HG03280 (cell line): ENCODE results near the gene ZNF398.

ENCODE experiments used
- ATAC-seq: cut with Tn5 transposase; IDR thresholded peaks from one replicate; pipeline ENCODE4 v1.9.1; 2021; ENCODE audit warnings: mild to moderate bottlenecking, moderate library complexity; ENCODE audit not compliant: unreplicated experiment

Gene ZNF398

DNA sequence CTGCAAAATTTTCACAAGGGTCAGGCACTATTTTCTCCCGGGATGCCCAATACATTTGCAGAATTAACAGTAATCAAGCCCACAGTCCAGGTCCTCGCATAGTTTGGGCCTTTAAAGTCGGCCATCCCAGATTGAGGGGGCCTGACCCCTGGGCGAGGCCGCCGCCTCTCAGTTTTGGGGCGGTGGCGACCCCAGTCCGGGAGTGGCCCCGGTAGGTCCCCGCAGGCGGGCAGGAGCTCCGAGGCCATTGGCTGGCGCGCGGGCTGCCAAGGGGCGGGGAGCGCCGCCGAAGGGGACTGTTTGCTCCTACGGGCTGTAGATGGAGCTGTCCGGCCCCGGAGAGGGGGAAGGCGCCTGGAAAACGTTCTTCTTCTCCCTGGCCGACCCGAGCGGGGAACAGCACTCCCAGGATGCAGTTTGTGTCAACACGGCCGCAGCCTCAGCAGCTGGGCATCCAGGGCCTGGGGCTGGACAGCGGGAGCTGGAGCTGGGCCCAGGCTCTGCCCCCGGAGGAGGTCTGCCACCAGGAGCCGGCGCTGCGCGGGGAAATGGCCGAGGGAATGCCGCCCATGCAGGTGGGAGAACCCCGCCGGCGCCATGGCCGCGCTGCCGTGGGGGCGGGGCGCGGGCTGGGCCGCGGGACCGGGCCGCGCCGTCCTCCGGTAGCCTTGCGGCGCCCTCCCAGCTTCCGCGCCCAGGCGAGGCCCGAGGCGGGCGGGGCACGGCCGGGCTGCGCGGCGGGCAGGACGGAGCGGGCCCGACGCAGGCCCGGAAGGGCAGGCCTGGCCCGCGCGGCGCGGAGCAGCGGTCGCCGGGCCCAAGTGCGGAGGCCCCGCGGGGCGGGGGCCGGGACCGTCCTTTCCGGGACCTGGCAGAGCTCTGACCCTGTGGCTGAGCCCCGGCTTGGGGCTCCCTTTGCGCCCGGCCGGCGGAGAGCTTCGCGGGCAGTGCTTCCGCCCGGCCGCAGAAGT is 48.2 kb downstream of the ZNF398 start, which contains the start of gene ZNF282:
Gene ZNF282, plus strand, starts transcription at position 367 of the 971 bp plus-strand sequence. Its CDS starts 44 bp downstream, at position 411.
- ATAC-seq: peak; percentile 86

DNA sequence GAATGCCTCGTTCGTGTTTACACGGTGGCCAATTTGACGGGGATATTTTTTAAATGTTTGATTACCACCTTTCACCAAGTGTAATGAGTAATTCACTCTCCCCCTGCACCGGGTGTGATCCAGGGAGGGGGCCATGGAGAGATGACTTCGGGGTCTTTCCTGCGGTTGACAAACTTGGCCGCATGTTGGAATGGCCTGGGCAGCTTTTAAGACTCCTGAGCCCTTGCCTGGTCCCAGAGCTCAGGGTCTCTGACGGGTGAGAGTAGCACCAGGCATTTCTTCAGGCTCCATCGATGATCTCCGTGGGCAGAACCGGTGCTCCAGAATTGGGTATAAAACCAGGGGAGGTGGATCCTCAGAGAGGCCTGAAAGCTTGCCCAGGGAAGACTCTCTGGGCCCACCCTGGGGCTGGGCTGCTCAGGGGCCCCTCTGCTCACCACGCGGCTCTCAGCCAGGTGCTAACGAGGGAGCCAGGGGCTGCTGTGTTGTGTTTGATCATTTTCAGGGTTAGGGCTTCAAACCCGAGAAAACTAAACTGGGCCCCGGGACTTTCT is 49.0 kb downstream of the ZNF398 start:
- ATAC-seq: no peak

DNA sequence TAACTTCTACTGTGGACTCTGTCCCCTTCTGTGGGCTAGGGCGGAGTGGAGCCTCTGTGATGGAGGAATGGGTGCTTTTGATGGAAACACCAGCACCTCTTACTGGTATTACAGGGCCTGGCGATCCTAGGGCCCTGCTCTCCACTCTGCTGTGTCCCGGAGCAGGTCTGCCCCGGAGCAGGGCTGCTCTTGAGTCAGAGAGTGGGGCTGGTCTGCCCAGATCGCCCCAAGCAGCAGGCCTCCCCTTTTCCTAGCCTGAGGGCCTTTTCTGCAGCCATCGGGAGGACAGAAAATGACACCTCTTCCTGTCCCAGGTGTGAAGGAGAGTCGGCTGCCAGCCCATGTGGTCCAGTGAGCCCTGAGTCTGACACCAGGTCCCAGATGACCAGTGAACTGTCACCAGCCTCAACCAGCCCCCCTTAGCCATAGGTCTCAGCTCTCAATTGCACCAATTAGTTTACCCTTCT is 49.5 kb downstream of the ZNF398 start:
- ATAC-seq: no peak

DNA sequence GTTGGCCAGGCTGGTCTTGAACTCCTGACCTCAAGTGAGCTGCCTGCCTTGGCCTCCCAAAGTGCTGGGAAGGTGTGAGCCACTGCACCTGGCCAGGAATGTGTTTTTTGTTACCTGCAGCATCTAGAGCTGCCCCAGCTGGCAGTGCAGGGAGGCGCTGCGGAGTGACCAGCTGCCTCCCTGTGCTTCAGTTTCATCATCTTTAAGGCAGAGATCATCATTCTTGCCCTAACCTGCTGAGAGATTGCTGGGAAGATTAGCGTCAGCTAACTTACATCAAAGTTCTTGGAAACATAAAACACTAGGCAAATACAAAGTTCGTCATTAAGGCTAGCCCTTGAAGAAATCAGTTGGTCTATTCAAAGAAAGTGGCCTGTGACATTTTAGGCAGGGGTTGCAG is 50.4 kb downstream of the ZNF398 start:
- no peak for ATAC-seq

DNA sequence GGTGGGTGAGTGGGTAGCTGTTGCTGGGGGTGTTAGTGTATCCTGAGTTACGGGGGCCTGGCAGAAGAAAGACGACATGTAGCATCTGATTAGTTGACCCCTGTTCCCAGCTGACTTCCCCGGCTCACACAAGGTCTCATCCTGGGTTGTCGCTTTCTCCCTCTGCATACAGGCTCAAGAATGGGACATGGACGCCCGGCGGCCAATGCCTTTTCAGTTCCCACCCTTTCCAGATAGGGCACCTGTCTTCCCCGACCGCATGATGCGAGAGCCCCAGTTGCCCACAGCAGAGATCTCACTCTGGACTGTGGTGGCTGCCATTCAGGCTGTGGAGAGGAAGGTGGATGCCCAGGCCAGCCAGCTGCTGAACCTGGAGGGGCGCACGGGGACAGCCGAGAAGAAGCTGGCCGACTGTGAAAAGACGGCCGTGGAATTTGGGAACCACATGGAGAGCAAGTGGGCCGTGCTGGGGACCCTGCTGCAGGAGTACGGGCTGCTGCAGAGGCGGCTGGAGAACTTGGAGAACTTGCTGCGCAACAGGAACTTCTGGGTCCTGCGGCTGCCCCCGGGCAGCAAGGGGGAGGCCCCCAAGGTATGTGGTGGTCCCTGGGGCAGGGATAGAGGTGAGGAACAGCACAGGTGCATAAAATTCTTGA is 51.0 kb downstream of the ZNF398 start:
- ATAC-seq: no peak

DNA sequence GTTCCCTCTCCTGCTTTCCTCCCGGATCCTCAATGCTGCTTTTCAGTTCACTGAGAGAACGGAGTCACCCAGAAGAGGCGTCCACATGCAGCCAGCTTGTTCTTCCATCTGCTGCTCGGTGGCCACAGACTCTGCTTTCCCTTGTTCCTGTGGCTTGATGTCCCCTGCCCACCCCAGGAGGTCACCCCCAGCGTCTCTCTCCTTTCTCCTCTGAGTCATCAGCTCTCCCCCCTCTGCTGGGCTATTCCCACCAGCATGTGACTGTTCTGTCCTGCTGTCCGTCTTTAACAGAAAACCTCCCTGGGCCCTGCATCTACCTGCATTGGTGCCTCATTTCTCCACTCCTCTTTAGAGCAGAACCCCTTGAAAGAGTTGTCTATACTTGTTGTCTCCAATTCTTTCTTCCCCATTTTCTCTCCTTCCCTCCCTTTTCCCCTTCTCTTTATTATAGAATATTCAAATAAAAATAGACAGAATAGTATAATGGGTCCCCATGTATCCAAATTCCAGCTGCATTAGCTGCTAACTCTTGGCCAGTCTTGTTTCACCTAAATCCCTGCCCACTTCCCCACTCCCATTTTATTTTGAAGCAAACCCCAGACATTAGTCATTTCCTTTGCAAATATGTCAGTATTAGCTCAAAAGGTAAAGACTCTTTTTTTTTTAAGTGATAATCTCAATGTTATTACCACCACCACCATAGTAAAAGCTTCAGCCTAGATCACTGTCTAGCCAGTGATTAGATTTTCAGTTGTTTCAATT is 52.2 kb downstream of the ZNF398 start:
- ATAC-seq: no peak

DNA sequence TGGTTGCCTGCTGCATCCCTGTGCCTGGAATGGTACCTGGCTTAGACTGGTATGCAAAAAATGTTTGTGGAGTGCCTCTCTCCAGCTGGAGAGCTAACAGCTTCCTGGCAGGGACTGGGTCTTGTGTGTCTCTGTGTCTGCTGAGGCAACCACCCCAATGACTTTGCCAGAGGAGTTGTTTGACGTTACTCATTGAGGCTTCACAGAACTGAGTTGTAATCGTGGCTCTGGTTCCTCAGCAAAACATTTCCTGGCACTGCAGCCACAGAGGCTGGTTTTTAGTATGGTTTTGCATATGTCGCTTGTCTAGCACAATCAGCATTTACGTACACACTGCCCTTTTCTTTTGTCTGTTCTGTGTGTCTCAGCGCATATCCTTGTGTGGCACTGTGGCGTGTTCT is 55.6 kb downstream of the ZNF398 start:
- no peak for ATAC-seq

DNA sequence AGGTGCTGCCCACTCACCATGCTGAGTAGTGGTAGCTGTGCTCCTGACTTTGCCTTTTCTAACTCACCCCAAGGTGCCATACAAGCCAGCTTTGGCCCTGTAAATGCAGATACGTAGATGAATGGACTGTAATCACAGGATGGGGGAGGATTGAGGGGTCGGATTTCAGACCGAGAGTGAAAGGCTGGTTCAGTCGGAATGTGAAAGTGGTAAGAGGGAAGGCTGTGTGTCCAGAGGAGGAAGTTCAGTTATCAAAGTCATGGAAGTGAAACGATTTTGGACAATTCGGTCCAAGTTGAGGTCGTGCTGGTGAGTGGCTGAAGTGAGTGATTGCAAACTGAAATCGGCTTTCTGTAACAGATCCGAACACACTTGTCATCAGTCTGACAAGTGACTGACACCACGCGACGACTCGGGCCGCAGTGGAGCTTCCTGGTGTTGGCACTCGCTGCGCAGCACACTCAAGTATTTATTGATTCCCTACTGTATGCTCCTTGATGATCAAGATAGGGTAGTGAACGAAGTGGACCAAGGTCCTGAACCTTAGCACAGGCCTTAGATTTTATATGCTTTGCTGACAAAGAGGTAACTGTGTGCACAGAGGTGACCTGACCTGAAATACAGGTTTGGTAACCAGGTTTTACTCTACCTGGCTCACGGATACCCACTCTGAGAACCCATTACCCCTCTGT is 58.6 kb downstream of the ZNF398 start:
- no peak for ATAC-seq

DNA sequence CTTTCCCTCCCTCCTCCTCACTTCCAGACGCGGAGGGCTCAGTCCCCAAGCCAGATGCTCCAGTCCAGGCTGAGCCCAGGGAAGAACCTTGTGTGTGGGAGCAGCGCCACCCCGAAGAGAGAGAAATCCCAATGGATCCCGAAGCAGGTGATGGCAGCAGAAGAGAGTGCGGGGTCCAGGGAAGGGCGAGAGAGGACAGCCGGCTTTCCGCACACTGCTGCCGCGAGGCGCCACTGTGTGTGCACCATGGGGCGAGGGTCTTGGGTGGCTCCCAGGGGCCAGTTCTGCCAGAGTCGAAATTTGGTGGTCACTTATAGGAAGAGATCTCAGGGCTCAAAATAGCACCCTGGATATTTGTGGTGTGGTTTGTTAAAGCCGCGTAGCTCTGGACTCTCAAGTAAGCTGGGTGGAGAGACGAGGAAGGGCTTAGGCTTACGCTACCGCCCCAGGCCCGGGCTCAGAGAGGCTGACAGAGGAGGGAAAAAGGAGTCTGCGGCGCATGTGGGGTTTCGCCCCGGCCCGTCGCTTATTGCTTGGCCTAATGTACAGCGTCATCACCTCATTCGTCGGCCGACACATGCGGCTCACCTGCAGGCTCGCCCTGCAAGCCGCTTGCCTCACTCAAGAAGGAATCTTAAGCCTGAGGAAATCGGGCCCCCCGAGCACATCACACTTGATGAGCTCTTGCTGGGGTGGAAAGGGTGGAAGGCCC is 60.2 kb downstream of the ZNF398 start:
- no peak for ATAC-seq

DNA sequence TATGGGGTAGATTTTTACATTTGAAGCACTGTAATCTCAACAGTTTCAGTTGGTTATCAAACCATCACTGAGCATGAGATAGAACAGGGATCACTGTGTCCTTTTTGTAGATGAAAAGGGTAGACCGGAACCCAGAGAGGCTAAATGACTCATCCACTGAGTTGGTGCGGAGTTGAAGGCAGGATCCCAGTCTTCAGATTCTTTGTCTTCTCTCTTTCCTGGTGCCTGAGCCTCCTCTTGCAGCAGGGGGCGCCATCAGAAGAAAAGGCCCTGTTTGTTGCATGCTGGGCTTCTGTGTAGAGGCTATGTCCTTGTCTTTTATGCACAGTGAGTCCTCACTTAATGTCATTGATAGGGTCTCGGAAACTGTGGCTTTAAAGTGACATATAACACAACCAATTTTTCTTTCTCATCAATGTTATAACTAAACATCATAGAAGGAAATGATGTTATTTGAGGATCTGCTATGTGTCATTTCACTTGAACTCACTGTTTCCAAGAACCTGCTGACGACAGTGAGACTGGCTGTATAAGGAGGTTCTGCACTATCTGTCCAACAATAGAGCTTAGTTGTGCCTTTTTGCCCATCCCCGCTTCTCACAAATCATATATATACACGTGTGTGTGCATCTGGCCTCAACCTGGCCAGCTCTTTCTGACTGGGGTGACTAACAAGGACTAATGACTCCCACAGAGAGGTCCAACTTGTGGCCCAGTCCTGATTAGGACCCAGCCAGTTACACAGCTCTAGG is 62.4 kb downstream of the ZNF398 start:
- ATAC-seq: peak; percentile 79

DNA sequence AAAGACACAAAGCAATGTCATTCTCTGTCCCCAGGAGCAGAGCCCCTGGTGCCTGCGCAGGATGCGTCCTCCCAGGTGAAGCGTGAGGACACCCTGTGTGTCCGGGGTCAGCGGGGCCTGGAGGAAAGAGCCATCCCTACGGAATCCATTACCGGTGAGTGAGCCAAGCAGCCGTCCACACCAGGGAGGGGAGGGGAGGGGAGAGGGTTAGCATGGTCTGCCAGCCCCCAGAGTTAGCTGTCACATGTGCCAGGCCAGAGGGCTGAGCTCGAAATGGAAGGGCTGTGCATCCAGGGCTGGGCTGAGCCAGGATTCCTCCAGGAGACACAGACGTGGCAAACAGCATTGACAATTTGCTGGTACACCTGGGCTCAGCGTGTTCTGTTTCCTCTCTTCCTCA is 63.3 kb downstream of the ZNF398 start:
- ATAC-seq: no peak

DNA sequence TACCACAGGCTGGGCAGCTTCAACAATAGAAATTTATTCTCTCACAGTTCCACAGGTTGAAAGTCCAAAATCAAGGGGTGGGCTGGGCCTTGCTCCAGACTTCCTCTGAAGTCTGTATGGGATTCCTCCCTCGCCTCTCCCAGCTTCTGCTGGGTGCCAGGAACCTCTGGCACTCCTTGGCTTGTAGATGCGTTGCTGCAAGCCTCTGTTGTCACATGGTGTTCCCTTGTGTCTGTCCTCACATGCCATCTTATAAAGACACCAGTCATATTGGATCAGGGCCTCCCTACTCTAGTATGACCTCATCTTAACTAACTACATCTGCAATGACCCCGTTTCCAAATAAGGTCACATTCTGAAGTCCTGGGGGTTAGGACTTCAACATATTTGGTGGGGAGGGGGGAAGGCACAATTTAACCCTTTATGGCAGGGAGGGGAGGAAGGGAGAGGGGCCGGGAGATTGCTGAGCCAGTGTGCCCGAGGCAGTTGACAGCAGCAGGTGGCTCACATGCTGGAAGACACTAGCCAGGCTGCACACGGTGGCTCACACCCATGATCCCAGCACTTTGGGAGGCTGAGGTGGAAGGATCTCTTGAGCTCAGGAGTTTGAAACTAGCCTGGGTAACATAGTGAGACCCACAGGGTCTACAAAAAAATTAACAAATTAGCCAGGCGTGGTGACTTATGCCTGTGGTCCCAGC is 66.9 kb downstream of the ZNF398 start:
- ATAC-seq: no peak

DNA sequence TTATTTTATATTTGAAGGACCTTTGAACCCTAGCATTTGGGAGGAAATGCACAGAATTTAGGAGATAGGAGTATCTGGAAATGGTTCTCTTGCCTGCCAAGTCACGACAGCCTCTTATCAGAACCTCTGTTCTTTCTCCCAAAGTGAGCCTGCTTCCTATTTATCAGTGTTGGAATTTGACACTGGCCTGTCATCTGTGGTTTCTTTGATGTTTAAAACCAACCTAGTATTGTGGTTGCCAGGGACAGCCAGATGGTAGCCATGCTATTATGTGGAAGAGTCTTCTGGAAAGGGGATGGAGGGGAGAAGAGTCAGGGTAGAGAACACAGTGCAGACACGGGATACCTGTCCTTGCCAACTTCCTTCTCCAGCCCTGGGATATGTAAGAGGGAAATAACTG is 69.1 kb downstream of the ZNF398 start:
- no peak for ATAC-seq

DNA sequence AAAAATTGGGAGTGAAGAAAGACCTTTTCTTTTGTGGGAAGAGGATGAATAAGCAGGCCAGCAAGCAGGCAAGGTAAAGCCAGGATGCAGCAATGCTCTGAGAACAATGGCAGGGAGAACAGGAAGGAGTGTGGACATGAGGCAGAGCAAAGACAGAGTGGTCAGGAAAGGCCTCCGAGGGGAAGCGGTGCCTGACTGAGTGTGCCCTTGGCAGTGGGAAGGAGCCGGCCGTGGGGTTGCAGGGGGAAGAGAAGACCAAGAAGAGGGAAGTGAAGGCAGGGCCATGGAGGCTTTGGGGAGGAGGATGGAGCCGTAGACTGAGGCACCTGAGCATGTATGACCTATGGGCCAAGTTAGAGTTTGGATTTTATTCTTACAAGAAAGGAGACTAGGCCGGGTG is 70.3 kb downstream of the ZNF398 start:
- ATAC-seq: no peak

DNA sequence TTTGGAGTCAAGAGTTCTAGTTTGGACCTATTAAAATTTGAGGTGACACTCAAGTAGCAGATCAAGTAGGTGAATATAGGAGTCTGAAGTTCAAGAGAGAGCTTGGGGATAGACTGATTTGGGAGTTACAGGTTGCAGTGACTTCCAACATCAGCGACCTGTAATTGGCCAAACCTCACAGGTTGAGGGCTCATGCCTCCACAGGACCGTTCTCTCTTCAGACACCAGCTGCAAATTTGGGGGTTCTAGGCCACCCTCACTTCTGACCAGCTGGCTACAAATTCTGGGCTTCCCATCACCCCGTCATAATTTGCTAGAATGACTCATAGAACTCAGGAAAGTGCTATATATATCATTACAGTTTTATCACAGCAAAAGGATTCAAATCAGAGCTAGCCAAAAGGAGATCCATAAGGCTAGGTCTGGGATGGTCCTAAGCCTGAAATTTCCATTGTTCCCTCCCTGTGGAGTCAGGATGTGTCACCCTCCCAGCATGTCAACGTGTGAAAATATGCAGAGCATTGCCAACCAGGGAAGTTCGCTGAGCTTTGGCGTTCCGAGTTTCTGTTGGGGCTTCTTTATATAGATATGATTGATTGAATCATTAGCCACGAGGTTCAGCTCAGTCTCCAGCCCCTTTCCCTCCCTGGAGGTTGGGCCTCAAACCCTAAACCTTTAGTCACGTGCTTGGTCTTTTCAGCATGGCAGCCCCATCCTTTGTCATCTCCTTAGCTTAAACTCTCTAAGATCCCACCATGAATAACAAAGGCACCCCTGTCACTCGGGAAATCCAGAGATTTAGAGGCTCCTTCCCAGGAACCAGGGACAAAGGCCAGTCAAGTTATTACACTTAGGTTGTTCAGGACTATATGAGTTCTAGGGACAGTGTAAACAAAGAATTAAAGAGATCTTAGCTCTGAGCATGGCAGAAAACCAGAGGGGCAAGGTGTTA is 71.5 kb downstream of the ZNF398 start:
- no peak for ATAC-seq

DNA sequence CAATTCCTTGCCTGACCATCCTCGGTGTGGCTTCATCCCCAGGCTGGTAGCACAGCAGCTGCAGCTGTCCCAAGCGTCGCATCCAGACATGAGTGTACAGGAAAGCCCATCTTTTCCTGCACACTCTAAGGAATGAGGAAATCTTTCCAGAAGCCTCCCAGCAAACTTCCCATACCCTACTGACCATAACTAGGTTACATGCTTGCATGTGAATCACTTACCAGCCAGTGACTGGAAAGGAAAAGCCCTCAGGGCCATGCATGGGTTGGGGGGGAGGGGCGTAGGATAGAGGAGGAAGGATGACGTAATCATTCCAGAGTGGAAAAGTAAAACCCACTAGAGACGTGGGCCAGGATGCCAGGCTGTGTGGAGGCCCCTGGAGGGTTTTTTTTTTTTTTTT is 73.3 kb downstream of the ZNF398 start:
- ATAC-seq: no peak

DNA sequence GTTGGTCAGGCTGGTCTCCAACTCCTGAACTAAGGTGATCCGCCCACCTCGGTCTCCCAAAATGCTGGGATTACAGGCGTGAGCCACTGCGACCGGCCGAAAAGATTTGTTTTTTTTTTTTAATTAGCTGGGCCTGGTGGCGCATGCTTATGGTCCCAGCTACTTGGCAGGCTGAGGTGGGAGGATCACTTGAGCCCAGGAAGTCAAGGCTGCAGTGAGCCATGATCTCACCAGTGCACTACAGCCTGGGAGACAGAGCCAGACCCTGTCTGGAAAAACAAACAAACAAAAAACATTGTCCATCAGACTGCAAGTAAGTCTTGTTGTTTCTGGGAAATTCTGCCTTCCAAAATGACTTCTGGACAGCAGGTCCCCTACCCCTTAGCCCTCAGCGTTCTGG is 75.9 kb downstream of the ZNF398 start:
- ATAC-seq: no peak
